GM12864 (cell line): ENCODE data around the gene BMPER.

Experiments
- DNase-seq: peaks from one replicate; pipeline ENCODE4 v3.0.0-alpha.2; 2011; ENCODE audit warnings: low read depth
- H3K4me3 ChIP-seq: 2 replicates; pipeline ENCODE4 v1.5.1; 2011; ENCODE audit warnings: mild to moderate bottlenecking, low read depth, low read length, control low read depth
- TF ChIP-seq, protein P1 (sequence below): IDR thresholded peaks from 2 replicates; pipeline ENCODE4 v1.5.1; 2011; ENCODE audit warnings: low read depth, mild to moderate bottlenecking, moderate library complexity, low read length, control low read depth, inconsistent platforms; ENCODE audit errors: missing control alignments

The BMPER gene

DNA sequence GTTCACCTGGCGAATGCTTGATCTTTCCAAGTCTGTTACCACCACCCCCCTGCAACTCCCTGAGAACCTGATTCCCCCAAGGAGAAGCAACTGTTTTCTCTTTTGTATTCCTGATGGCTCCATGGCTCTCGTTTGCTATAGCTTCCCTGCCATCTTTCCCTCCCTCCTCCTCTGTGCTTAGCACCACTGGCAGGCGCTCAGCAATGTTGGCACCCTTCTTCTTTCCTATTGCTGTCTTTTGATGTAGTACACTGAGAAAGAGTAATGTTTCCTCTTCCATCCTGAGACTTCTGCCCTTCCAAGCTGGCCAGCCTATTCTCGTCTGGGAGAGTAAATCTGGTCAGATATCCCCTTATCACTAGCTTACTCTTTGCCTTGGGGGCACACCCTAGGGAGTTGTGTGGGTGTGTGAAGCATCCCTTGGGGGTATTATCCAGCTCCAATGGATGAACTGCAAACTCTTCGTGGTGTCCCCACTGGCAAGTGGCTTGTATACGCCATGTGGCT lies 74.0 kb downstream of the BMPER start:
- TF ChIP-seq, protein P1, sequence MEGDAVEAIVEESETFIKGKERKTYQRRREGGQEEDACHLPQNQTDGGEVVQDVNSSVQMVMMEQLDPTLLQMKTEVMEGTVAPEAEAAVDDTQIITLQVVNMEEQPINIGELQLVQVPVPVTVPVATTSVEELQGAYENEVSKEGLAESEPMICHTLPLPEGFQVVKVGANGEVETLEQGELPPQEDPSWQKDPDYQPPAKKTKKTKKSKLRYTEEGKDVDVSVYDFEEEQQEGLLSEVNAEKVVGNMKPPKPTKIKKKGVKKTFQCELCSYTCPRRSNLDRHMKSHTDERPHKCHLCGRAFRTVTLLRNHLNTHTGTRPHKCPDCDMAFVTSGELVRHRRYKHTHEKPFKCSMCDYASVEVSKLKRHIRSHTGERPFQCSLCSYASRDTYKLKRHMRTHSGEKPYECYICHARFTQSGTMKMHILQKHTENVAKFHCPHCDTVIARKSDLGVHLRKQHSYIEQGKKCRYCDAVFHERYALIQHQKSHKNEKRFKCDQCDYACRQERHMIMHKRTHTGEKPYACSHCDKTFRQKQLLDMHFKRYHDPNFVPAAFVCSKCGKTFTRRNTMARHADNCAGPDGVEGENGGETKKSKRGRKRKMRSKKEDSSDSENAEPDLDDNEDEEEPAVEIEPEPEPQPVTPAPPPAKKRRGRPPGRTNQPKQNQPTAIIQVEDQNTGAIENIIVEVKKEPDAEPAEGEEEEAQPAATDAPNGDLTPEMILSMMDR: no peak
- no peak overlapping the region for H3K4me3 ChIP-seq
- DNase-seq: no peak

DNA sequence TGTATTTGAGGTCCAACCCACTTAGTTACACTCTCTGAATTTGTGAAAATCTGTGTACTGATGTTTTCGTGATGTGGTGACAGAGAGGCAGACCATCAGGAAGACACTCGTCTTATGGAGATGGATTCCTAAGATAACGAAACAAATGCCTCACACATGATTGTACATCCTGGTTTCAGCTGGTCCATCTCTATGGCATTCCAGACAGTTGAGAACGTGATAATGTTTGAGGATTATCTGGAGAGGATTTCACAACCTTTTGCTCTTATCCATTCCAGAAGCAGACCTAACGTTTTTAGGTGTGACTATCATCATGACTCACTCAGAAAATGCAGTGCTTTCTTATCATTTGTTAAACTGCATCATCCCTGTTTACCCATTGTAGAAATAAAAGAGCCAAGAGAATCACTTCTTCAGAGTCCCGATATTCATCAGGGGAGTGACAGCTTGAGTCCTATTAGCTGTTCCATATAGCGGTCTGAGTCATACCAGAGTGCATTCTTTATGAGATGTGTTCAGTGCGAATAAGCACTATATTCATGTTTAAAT lies 74.5 kb downstream of the BMPER start:
- no peak overlapping the region for H3K4me3 ChIP-seq
- no peak for DNase-seq
- TF ChIP-seq, protein P1: no peak

GRCh38 chr7:33981226-33981625 lies 75.9 kb downstream of the BMPER start:
- no peak overlapping the region for H3K4me3 ChIP-seq
- TF ChIP-seq, protein P1: no peak
- no peak for DNase-seq

- DNase-seq: no peak
- H3K4me3 ChIP-seq: no peak overlapping the region
- TF ChIP-seq, protein P1: no peak
Measured at GRCh38 chr7:33981671-33982424, 76.5 kb downstream of the BMPER start.

- no peak for DNase-seq
- no peak overlapping the region for H3K4me3 ChIP-seq
- TF ChIP-seq, protein P1: no peak
Measured at GRCh38 chr7:33982425-33982786, 77.1 kb downstream of the BMPER start.

- H3K4me3 ChIP-seq: no peak overlapping the region
- DNase-seq: no peak
- TF ChIP-seq, protein P1: no peak
Measured at GRCh38 chr7:33986451-33986850, 81.1 kb downstream of the BMPER start.
